ENCODE data around the gene LEAP2. TPM values are rescaled to one million over a fixed set of nuclear protein-coding genes. Genes with fewer than 3 reads are reported as not detected.

The LEAP2 gene
- total and polyA plus RNA-seq, 10 donors, result 1.9 to 6.1 (median 2.6) TPM

DNA sequence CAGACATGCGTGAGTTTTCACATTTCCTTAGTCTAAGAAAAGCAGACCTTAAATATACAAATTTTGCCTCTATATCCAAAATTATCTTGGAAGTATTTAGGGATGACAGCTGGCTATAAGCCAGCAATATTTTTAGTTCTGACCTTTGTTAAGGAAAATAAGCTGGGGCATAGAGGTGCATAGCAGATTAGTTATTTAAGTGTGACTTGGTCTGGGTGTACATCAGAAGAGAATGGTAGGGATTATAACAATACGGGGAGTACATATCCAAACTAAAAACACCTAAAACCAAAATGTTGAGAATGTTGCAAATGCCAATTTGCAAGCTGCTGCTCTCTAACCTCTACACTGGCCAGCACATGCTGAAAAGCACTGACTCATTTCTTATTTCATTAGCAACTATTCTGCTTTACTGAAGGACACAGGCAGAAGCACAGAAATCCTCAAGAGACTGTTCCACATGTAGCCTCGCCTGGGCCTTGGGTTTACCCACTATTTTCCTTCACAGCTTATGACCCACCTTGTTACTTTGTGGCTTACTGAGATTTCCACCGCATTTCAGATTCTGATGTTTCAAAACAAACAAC is 22.3 kb downstream of the LEAP2 start:
- H3K9me3 ChIP-seq, result no peaks in the 10 kb centered on the region
- TF ChIP-seq POLR2A (IDR thresholded peaks at IDR 0.05) (no peak), POLR2AphosphoS5 (IDR thresholded peaks at IDR 0.05) (no peak)
- TF ChIP-seq, protein P1, sequence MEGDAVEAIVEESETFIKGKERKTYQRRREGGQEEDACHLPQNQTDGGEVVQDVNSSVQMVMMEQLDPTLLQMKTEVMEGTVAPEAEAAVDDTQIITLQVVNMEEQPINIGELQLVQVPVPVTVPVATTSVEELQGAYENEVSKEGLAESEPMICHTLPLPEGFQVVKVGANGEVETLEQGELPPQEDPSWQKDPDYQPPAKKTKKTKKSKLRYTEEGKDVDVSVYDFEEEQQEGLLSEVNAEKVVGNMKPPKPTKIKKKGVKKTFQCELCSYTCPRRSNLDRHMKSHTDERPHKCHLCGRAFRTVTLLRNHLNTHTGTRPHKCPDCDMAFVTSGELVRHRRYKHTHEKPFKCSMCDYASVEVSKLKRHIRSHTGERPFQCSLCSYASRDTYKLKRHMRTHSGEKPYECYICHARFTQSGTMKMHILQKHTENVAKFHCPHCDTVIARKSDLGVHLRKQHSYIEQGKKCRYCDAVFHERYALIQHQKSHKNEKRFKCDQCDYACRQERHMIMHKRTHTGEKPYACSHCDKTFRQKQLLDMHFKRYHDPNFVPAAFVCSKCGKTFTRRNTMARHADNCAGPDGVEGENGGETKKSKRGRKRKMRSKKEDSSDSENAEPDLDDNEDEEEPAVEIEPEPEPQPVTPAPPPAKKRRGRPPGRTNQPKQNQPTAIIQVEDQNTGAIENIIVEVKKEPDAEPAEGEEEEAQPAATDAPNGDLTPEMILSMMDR (IDR thresholded peaks at IDR 0.05 in 8 of 11, conservative IDR thresholded peaks at IDR 0.05 in 3 of 11), result no peak
- no peak overlapping the region for H3K27ac ChIP-seq
- no peaks in the 10 kb centered on the region for H3K4me1 ChIP-seq
- intact Hi-C loops (cut with DNase I; ENCODE audit: low total_unique reads), result no loop called here
- H3K36me3 ChIP-seq, result peaks cover 2 to 100% (median 79%) of the 10 kb centered on the region in 6 donors
- no peak for DNase-seq
- 89 to 94% (median 91%) methylated on average over 4 of the region's 4 CpGs for WGBS, 5 donors
- H3K27me3 ChIP-seq (replicated peaks in 1 of 7), result no peaks in the 10 kb centered on the region
- no peak overlapping the region for H3K4me3 ChIP-seq

DNA sequence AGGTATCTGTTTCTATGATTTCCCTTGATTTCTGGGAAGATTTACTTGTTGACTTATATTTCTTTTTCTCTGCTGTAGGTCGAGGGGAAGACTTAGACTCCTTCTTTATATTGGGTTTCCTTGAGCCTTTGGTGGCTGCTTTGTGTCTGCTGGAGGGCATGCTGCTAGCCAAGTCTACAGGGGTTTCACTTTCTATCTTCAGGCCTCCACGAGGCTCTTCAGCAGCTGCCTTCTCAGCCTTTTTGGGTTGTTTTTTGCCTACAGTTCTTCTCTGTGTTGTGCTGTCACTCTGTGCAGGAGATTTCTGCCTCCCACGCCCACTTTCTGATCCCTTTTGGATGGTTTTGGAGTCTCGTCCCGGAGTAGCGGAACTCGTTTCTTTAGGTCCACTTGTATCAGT is 23.2 kb downstream of the LEAP2 start:
- Histone ChIP-seq H3K27ac (no peak overlapping the region), H3K36me3 (peaks cover 2 to 100% (median 72%) of the 10 kb centered on the region in 6 donors), H3K27me3 (replicated peaks in 1 of 7) (no peaks in the 10 kb centered on the region), H3K9me3 (no peaks in the 10 kb centered on the region), H3K4me3 (no peak overlapping the region), H3K4me1 (no peaks in the 10 kb centered on the region)
- intact Hi-C loops (cut with DNase I; ENCODE audit: low total_unique reads), result no loop called here
- WGBS, 5 donors, result 83 to 87% (median 85%) methylated on average over 7 of the region's 7 CpGs
- no peak for TF ChIP-seq POLR2A (IDR thresholded peaks at IDR 0.05)
- TF ChIP-seq, protein P1 (IDR thresholded peaks at IDR 0.05 in 8 of 11, conservative IDR thresholded peaks at IDR 0.05 in 3 of 11), result no peak
- TF ChIP-seq POLR2AphosphoS5 (IDR thresholded peaks at IDR 0.05), result no peak
- DNase-seq, result no peak

DNA sequence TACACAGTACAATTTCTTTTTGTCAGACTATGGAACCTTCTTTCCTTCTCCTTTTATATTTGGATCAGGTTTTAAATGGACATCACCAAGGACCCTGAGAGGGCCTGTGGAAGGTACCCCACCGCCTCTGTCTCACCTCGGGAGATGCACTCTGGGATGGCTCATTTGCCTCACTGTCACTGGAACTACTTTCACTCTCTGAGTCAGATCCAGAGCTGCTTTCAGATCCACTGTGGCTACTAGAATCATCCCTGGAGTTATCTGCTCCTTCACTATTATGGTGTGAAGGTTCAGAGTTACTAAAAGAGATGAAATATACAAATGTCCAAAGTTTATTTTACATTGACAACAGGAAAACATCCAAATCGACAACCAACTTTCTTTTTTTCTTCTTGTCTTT is 24.6 kb downstream of the LEAP2 start:
- Histone ChIP-seq H3K27me3 (replicated peaks in 1 of 7) (no peaks in the 10 kb centered on the region), H3K4me3 (no peak overlapping the region), H3K4me1 (no peaks in the 10 kb centered on the region), H3K9me3 (no peaks in the 10 kb centered on the region), H3K36me3 (peaks cover 0 to 100% (median 66%) of the 10 kb centered on the region in 6 donors), H3K27ac (no peak overlapping the region)
- DNase-seq, result no peak
- TF ChIP-seq, protein P1 (IDR thresholded peaks at IDR 0.05 in 8 of 11, conservative IDR thresholded peaks at IDR 0.05 in 3 of 11), result no peak
- no peak for TF ChIP-seq POLR2AphosphoS5 (IDR thresholded peaks at IDR 0.05)
- no peak for TF ChIP-seq POLR2A (IDR thresholded peaks at IDR 0.05)
- whole genome bisulfite sequencing, 5 donors, result 69 to 81% (median 78%) methylated on average over 3 of the region's 3 CpGs
- intact Hi-C loops (cut with DNase I; ENCODE audit: low total_unique reads), result no loop called here

DNA sequence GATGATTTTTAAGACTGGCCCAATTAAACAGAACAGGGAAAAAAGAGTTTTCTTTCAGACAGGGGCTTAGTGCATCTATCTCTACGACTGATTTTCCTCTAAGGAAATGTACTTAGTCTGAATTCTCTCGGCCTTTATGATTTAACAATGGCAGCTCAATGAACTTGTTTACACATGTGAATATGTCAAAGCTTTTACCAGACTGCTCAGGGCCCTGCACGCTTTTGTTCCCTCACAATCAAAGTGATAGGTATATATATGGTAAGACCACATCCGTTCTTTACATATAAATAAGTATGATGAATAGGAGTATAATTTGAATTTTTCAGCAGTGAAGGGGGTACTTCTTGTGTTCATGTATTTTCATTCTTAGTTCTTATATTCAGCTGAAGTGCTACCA is 27.6 kb downstream of the LEAP2 start:
- H3K9me3 ChIP-seq, result no peaks in the 10 kb centered on the region
- no peak overlapping the region for H3K27ac ChIP-seq
- 89 to 96% (median 93%) methylated on average over 4 of the region's 4 CpGs for WGBS, 5 donors
- no peaks in the 10 kb centered on the region for H3K27me3 ChIP-seq (replicated peaks in 1 of 7)
- H3K4me3 ChIP-seq, result no peak overlapping the region
- TF ChIP-seq, protein P1 (IDR thresholded peaks at IDR 0.05 in 8 of 11, conservative IDR thresholded peaks at IDR 0.05 in 3 of 11), result no peak
- TF ChIP-seq POLR2AphosphoS5 (IDR thresholded peaks at IDR 0.05) (no peak), POLR2A (IDR thresholded peaks at IDR 0.05) (no peak)
- H3K4me1 ChIP-seq, result no peaks in the 10 kb centered on the region
- intact Hi-C loops (cut with DNase I; ENCODE audit: low total_unique reads), result no loop called here
- DNase-seq, result no peak
- peaks cover 0 to 88% (median 45%) of the 10 kb centered on the region in 6 donors for H3K36me3 ChIP-seq
